ENCODE results near the gene OCEL1. TPM values are rescaled to one million over a fixed set of nuclear protein-coding genes. Genes with fewer than 3 reads are reported as not detected.
A peak's percentile ranks its signal among the peaks of the same experiment; 100 is the strongest.

The OCEL1 gene
- total and polyA plus RNA-seq, 2 of the 13 experiments (the other 11 are each of a cell fraction or from before 2014, with no cell fraction given) = 10.6 to 17.2 TPM

DNA sequence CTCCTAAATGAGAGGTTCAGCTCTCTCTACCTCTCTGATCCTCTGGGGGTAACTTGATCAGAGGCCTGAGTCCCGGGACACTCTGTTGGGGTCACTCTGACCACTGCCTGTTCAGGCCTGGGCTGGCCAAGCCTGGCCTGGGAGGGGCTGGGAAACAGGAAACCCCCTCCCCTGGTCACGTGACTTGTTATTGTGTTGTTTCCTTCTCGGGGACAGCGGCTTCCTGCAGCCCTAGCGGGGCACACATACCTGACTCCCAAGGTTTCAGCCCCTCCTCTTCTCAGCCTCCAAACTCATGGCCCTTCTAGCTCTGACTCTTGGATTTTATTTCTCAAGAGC lies 38.6 kb downstream of the OCEL1 start, which contains the start of gene USHBP1 (continued):
- TF ChIP-seq, protein P1, sequence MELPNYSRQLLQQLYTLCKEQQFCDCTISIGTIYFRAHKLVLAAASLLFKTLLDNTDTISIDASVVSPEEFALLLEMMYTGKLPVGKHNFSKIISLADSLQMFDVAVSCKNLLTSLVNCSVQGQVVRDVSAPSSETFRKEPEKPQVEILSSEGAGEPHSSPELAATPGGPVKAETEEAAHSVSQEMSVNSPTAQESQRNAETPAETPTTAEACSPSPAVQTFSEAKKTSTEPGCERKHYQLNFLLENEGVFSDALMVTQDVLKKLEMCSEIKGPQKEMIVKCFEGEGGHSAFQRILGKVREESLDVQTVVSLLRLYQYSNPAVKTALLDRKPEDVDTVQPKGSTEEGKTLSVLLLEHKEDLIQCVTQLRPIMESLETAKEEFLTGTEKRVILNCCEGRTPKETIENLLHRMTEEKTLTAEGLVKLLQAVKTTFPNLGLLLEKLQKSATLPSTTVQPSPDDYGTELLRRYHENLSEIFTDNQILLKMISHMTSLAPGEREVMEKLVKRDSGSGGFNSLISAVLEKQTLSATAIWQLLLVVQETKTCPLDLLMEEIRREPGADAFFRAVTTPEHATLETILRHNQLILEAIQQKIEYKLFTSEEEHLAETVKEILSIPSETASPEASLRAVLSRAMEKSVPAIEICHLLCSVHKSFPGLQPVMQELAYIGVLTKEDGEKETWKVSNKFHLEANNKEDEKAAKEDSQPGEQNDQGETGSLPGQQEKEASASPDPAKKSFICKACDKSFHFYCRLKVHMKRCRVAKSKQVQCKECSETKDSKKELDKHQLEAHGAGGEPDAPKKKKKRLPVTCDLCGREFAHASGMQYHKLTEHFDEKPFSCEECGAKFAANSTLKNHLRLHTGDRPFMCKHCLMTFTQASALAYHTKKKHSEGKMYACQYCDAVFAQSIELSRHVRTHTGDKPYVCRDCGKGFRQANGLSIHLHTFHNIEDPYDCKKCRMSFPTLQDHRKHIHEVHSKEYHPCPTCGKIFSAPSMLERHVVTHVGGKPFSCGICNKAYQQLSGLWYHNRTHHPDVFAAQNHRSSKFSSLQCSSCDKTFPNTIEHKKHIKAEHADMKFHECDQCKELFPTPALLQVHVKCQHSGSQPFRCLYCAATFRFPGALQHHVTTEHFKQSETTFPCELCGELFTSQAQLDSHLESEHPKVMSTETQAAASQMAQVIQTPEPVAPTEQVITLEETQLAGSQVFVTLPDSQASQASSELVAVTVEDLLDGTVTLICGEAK (IDR thresholded peaks at IDR 0.05) = no peak
- TF ChIP-seq, protein P1 (CRISPR knock-in tag; IDR thresholded peaks at IDR 0.05) = no peak
- TF ChIP-seq ZNF780A (CRISPR knock-in tag; IDR thresholded peaks at IDR 0.05) (no peak), ASH2L (IDR thresholded peaks at IDR 0.05; ENCODE audit: insufficient read length, low read depth, low read length) (no peak), ZNF383 (CRISPR knock-in tag; IDR thresholded peaks at IDR 0.05; ENCODE audit: borderline replicate concordance) (no peak), ATAD3A (CRISPR knock-in tag; IDR thresholded peaks at IDR 0.05) (no peak), HHEX (CRISPR knock-in tag; IDR thresholded peaks at IDR 0.05) (no peak), ETV6 (CRISPR knock-in tag; conservative IDR thresholded peaks at IDR 0.05) (no peak), SOX6 (IDR thresholded peaks at IDR 0.05) (no peak), SOX6 (CRISPR knock-in tag; IDR thresholded peaks at IDR 0.05) (peak; percentile 31; the same call in 1 of the 2 replicates)
- TF ChIP-seq, protein P2, sequence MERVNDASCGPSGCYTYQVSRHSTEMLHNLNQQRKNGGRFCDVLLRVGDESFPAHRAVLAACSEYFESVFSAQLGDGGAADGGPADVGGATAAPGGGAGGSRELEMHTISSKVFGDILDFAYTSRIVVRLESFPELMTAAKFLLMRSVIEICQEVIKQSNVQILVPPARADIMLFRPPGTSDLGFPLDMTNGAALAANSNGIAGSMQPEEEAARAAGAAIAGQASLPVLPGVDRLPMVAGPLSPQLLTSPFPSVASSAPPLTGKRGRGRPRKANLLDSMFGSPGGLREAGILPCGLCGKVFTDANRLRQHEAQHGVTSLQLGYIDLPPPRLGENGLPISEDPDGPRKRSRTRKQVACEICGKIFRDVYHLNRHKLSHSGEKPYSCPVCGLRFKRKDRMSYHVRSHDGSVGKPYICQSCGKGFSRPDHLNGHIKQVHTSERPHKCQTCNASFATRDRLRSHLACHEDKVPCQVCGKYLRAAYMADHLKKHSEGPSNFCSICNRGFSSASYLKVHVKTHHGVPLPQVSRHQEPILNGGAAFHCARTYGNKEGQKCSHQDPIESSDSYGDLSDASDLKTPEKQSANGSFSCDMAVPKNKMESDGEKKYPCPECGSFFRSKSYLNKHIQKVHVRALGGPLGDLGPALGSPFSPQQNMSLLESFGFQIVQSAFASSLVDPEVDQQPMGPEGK (CRISPR knock-in tag; IDR thresholded peaks at IDR 0.05) = peak; percentile 86
- TF ChIP-seq, protein P3, sequence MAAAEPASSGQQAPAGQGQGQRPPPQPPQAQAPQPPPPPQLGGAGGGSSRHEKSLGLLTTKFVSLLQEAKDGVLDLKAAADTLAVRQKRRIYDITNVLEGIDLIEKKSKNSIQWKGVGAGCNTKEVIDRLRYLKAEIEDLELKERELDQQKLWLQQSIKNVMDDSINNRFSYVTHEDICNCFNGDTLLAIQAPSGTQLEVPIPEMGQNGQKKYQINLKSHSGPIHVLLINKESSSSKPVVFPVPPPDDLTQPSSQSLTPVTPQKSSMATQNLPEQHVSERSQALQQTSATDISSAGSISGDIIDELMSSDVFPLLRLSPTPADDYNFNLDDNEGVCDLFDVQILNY (CRISPR knock-in tag; conservative IDR thresholded peaks at IDR 0.05) = no peak
- TF ChIP-seq, protein P4, sequence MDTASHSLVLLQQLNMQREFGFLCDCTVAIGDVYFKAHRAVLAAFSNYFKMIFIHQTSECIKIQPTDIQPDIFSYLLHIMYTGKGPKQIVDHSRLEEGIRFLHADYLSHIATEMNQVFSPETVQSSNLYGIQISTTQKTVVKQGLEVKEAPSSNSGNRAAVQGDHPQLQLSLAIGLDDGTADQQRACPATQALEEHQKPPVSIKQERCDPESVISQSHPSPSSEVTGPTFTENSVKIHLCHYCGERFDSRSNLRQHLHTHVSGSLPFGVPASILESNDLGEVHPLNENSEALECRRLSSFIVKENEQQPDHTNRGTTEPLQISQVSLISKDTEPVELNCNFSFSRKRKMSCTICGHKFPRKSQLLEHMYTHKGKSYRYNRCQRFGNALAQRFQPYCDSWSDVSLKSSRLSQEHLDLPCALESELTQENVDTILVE (CRISPR knock-in tag; IDR thresholded peaks at IDR 0.05) = no peak
- TF ChIP-seq, protein P5, sequence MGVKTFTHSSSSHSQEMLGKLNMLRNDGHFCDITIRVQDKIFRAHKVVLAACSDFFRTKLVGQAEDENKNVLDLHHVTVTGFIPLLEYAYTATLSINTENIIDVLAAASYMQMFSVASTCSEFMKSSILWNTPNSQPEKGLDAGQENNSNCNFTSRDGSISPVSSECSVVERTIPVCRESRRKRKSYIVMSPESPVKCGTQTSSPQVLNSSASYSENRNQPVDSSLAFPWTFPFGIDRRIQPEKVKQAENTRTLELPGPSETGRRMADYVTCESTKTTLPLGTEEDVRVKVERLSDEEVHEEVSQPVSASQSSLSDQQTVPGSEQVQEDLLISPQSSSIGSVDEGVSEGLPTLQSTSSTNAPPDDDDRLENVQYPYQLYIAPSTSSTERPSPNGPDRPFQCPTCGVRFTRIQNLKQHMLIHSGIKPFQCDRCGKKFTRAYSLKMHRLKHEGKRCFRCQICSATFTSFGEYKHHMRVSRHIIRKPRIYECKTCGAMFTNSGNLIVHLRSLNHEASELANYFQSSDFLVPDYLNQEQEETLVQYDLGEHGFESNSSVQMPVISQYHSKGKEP (CRISPR knock-in tag; IDR thresholded peaks at IDR 0.05) = no peak

Measured in HepG2 (cell line).